Transverse colon (tissue), 3 donors: ENCODE results near the gene SLC39A3.

ENCODE experiments used
- EP300 ChIP-seq: sonication (generic); formaldehyde crosslinking; IDR thresholded peaks from one replicate; pipeline ENCODE4 v1.6.1; 2017; ENCODE audit warnings: antibody characterized with exemption, low read depth
- TF ChIP-seq, protein P1 (sequence below), 5 experiments: fragments of 200-600 bp in 3 of 5; fragments of 450-650 bp in 2 of 5; sonication (generic) in 3 of 5; IDR thresholded peaks; 1 replicate in 2 of 5; 2 replicates in 3 of 5; pipeline ENCODE4 v1.5.1; 2016 to 2017; ENCODE audit warnings: antibody characterized with exemption in 5 of 5, inconsistent platforms in 3 of 5, mild to moderate bottlenecking in 2 of 5, moderate library complexity in 1 of 5

DNA sequence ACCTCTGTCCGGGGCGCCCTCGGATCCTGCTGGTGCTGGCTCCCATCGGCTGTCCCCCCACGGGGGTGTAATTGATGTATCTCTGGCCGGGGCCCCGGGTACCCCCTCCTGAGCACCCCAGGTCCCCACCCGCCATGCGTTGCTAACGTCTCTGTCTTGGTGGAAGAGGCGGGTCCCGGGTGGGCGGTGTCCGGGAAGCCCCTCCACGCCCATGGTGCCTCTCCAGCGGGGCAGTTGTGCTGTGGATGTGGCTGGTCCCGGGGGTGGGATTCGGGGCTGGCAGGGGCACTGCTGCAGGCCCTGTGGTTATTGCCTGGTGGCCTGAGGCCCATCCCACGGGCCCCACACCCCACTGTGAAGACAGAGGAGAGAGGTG is 23.6 kb downstream of the SLC39A3 start:
- TF ChIP-seq, protein P1, sequence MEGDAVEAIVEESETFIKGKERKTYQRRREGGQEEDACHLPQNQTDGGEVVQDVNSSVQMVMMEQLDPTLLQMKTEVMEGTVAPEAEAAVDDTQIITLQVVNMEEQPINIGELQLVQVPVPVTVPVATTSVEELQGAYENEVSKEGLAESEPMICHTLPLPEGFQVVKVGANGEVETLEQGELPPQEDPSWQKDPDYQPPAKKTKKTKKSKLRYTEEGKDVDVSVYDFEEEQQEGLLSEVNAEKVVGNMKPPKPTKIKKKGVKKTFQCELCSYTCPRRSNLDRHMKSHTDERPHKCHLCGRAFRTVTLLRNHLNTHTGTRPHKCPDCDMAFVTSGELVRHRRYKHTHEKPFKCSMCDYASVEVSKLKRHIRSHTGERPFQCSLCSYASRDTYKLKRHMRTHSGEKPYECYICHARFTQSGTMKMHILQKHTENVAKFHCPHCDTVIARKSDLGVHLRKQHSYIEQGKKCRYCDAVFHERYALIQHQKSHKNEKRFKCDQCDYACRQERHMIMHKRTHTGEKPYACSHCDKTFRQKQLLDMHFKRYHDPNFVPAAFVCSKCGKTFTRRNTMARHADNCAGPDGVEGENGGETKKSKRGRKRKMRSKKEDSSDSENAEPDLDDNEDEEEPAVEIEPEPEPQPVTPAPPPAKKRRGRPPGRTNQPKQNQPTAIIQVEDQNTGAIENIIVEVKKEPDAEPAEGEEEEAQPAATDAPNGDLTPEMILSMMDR (IDR thresholded peaks at IDR 0.05) = no peak
- TF ChIP-seq EP300 = no peak
